Central memory CD8-positive, alpha-beta T cell (primary cell): ENCODE measurements around the gene CHCHD6.
A peak's percentile ranks its signal among the peaks of the same experiment; 100 is the strongest.

Experiments
- ATAC-seq: fragments of 150-1000 bp; cut with Tn5 transposase; replicated peaks from 2 replicates; pipeline ENCODE4 v1.10.0; 2022; ENCODE audit warnings: mild to moderate bottlenecking, moderate FRiP score, moderate number of reproducible peaks; ENCODE audit not compliant: poor library complexity, severe bottlenecking; ENCODE audit errors: extremely low read depth
- DNase-seq, 2 donors: peaks; one replicate each; pipeline ENCODE4 v3.0.0; 2021; ENCODE audit warnings: low spot score in 2 of 2
- H3K27ac Mint-ChIP-seq: one replicate; pipeline ENCODE4 v1.8.0; 2022; ENCODE audit warnings: low read depth, mild to moderate bottlenecking, moderate library complexity, mixed read lengths
- H3K27me3 Mint-ChIP-seq: one replicate; pipeline ENCODE4 v1.8.0; 2022; ENCODE audit warnings: mixed read lengths
- H3K36me3 Mint-ChIP-seq: one replicate; pipeline ENCODE4 v1.8.0; 2022; ENCODE audit warnings: mild to moderate bottlenecking, moderate library complexity, mixed read lengths; ENCODE audit not compliant: insufficient read depth
- H3K4me1 Mint-ChIP-seq: one replicate; pipeline ENCODE4 v1.8.0; 2022; ENCODE audit warnings: mixed read lengths
- H3K4me3 Mint-ChIP-seq: one replicate; pipeline ENCODE4 v1.8.0; 2022; ENCODE audit warnings: mild to moderate bottlenecking, moderate library complexity, mixed read lengths
- H3K9me3 Mint-ChIP-seq: one replicate; pipeline ENCODE4 v1.8.0; 2022; ENCODE audit warnings: mixed read lengths

The CHCHD6 gene

DNA sequence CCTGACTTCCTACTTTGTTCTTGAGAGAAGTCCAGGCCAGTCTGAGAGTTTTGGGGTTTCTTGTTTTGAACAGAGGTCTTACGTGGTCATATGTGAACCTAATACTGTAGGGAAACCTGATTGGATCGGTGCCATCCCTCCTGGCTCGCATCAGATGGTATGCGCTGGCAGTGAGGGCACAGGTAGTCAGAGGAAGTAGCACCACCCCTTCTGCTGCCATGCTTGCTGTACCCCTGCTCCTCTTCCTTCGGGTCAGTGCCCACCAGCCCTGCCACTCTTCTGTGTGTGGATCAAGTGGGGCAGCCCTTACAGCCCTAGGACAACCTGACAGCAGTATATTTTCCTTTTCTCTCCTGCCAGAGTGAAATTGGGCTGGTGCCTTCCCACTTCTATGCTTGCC is 39.7 kb downstream of the CHCHD6 start:
- ATAC-seq (no peak), DNase-seq (no peak)
- Mint-ChIP-seq H3K27ac (no peak overlapping the region), H3K4me3 (no peak overlapping the region), H3K36me3 (peaks cover 2% of the 10 kb centered on the region), H3K4me1 (peaks cover 15% of the 10 kb centered on the region), H3K9me3 (no peaks in the 10 kb centered on the region), H3K27me3 (no peaks in the 10 kb centered on the region)

DNA sequence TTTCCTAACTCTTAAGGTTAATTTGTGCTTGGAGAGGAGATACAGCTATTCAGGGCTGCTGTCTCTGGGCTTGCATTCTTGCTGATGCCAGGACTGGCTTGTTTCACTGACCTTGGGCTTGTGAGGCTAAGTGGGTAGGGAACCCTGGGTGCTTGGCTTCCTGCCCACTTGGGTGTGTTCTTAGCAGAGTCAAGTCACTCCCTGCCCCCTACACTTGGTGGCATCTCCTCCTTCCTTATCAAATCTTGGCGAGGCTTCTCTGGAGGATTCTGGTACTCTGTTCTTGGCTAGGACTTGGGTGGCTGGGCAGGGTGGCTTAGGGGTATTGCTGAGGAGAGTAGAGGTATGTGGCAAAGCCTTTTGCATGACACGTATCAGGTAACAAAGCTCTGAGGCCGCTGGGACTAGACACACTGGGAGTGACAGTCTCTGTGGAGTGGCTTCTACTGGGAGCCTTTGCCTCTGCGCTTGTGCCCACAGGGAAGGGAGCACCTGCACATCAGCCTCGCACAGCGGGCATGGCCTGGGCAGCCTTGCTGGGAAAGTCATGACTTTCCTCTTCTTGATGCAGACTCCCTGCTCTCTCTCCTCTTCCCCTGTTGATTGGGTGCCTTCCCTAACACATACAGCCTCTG is 41.8 kb downstream of the CHCHD6 start:
- peaks cover 21% of the 10 kb centered on the region for H3K4me1 Mint-ChIP-seq
- H3K27me3 Mint-ChIP-seq, result no peaks in the 10 kb centered on the region
- no peak for DNase-seq
- no peaks in the 10 kb centered on the region for H3K9me3 Mint-ChIP-seq
- no peak overlapping the region for H3K4me3 Mint-ChIP-seq
- H3K36me3 Mint-ChIP-seq, result peaks cover 2% of the 10 kb centered on the region
- H3K27ac Mint-ChIP-seq, result no peak overlapping the region
- no peak for ATAC-seq

- peaks cover 21% of the 10 kb centered on the region for H3K4me1 Mint-ChIP-seq
- peaks cover 2% of the 10 kb centered on the region for H3K36me3 Mint-ChIP-seq
- H3K9me3 Mint-ChIP-seq, result no peaks in the 10 kb centered on the region
- H3K27ac Mint-ChIP-seq, result no peak overlapping the region
- no peaks in the 10 kb centered on the region for H3K27me3 Mint-ChIP-seq
- ATAC-seq (no peak), DNase-seq (no peak)
- no peak overlapping the region for H3K4me3 Mint-ChIP-seq
These were observed 42.5 kb downstream of the CHCHD6 start for GRCh38 chr3:126746395-126747177.

DNA sequence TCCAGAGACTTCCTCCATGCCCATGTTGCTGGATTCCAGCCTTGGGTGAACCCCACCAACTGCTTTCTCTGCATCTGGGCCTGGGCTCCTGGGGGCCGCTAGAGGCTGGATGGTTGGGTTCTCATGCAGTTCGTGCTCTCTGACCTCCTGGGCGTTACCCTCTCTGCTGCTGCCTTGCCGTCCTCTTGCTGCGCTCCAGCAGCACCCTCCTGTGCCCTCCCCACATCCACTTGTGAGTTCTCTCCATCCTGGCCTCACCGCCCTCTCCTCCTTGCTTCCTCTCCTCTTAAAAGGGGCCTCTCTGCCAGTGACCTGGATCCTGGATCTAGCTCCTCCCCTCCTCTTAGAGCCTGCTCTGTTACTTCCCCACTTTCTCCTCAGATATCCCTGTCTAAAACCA is 43.7 kb downstream of the CHCHD6 start:
- H3K27me3 Mint-ChIP-seq, result no peaks in the 10 kb centered on the region
- DNase-seq, result no peak
- H3K9me3 Mint-ChIP-seq, result no peaks in the 10 kb centered on the region
- peaks cover 21% of the 10 kb centered on the region for H3K4me1 Mint-ChIP-seq
- no peak overlapping the region for H3K27ac Mint-ChIP-seq
- no peak for ATAC-seq
- H3K36me3 Mint-ChIP-seq, result peaks cover 5% of the 10 kb centered on the region
- no peak overlapping the region for H3K4me3 Mint-ChIP-seq

DNA sequence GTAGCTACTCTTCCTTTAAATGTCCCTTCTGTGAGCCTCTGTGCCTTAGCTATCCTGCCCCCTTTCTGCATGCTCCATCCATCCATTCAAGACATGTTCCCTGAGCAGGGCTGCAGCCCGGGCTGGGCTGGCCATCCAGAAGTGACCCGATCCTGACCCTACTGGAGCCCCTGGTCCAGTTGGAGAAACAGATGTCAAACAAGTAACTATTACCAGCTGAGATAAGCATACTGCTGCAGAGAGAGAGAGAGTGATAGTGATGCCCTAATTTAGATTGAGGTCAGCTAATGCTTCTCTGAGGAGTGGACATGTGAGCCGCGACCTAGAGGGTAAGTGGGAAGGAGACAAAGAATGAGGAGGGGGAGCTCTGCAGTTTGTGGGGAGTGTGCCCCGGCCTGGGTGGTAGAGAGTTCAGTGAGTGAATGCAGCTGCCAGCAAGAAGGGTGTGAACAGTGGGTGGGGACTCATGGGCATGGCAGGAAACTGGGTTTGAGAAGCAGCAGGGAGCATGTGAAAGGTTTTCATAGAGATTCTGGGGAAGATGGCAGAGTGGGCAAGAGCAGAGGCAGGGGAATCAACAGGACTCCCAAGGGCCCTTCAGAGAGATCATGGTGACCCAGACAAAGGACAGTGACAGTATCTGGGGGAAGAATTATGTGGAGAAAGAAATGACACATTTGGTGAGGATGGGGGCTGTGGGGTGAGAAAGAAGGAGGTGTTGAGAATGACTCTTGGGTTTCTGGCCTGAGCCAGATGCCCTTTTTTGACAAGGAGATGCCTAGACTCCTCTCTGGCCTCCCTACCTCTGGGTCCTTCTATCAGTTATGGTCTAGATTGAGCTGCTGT is 44.9 kb downstream of the CHCHD6 start:
- peaks cover 21% of the 10 kb centered on the region for H3K4me1 Mint-ChIP-seq

DNA sequence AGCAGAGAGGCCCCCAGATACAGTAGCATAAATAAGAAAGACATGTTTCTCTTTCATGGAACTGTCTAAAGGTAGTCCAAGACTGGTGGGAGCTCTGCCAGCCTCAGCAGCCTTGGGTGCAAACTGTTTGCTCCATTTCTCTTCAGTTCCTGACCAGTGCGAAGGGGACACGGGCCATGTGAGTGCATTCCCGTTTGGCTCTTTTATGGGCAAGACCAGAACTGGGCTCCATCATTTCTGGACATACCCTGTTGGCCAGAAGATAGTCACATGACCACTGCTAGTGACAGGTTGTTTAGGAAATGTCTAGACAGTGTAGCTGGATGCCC is 45.5 kb downstream of the CHCHD6 start:
- no peak overlapping the region for H3K27ac Mint-ChIP-seq
- no peak for DNase-seq
- ATAC-seq, result no peak
- peaks cover 5% of the 10 kb centered on the region for H3K36me3 Mint-ChIP-seq
- no peaks in the 10 kb centered on the region for H3K9me3 Mint-ChIP-seq
- H3K4me3 Mint-ChIP-seq, result no peak overlapping the region
- H3K4me1 Mint-ChIP-seq, result peaks cover 21% of the 10 kb centered on the region
- H3K27me3 Mint-ChIP-seq, result no peaks in the 10 kb centered on the region

More for the DNA sequence above, 44.9 kb downstream of the CHCHD6 start:
- no peaks in the 10 kb centered on the region for H3K27me3 Mint-ChIP-seq
- DNase-seq, result no peak
- H3K4me3 Mint-ChIP-seq, result no peak overlapping the region
- H3K36me3 Mint-ChIP-seq, result peaks cover 5% of the 10 kb centered on the region
- H3K9me3 Mint-ChIP-seq, result no peaks in the 10 kb centered on the region
- peak overlapping the region; percentile 10 for H3K27ac Mint-ChIP-seq
- ATAC-seq, result no peak

- no peaks in the 10 kb centered on the region for H3K27me3 Mint-ChIP-seq
- no peak for ATAC-seq
- H3K36me3 Mint-ChIP-seq, result peaks cover 5% of the 10 kb centered on the region
- no peak overlapping the region for H3K4me3 Mint-ChIP-seq
- no peak for DNase-seq
- no peak overlapping the region for H3K27ac Mint-ChIP-seq
- H3K4me1 Mint-ChIP-seq, result peaks cover 21% of the 10 kb centered on the region
- no peaks in the 10 kb centered on the region for H3K9me3 Mint-ChIP-seq
These were observed 46.1 kb downstream of the CHCHD6 start for GRCh38 chr3:126749931-126750755.

DNA sequence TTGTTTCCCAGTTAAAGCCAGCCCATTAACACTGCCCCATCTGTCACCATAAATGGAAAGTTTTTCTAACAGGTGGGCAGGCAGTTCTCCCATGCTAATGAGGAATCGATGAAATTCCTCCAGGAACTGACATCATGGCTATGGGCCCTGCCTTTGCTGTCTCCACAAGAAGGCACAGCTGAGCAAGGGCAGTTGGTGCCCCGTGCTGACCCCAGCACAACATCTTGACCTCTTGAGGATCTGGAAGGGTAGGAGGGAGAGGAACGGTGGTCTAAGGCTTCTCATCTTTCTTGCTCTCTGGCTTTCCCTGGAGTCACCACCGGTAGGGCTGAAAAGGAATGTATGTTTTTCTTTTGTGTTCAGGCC is 46.7 kb downstream of the CHCHD6 start:
- no peak for ATAC-seq
- Mint-ChIP-seq H3K27ac (no peak overlapping the region), H3K4me1 (peaks cover 21% of the 10 kb centered on the region), H3K27me3 (no peaks in the 10 kb centered on the region), H3K36me3 (peaks cover 5% of the 10 kb centered on the region), H3K4me3 (no peak overlapping the region), H3K9me3 (no peaks in the 10 kb centered on the region)
- DNase-seq, result no peak

GRCh38 chr3:126751611-126752302 is 47.7 kb downstream of the CHCHD6 start:
- H3K27me3 Mint-ChIP-seq, result no peaks in the 10 kb centered on the region
- ATAC-seq, result no peak
- no peak for DNase-seq
- H3K4me1 Mint-ChIP-seq, result peaks cover 15% of the 10 kb centered on the region
- H3K36me3 Mint-ChIP-seq, result peaks cover 5% of the 10 kb centered on the region
- no peaks in the 10 kb centered on the region for H3K9me3 Mint-ChIP-seq
- no peak overlapping the region for H3K27ac Mint-ChIP-seq
- H3K4me3 Mint-ChIP-seq, result no peak overlapping the region

DNA sequence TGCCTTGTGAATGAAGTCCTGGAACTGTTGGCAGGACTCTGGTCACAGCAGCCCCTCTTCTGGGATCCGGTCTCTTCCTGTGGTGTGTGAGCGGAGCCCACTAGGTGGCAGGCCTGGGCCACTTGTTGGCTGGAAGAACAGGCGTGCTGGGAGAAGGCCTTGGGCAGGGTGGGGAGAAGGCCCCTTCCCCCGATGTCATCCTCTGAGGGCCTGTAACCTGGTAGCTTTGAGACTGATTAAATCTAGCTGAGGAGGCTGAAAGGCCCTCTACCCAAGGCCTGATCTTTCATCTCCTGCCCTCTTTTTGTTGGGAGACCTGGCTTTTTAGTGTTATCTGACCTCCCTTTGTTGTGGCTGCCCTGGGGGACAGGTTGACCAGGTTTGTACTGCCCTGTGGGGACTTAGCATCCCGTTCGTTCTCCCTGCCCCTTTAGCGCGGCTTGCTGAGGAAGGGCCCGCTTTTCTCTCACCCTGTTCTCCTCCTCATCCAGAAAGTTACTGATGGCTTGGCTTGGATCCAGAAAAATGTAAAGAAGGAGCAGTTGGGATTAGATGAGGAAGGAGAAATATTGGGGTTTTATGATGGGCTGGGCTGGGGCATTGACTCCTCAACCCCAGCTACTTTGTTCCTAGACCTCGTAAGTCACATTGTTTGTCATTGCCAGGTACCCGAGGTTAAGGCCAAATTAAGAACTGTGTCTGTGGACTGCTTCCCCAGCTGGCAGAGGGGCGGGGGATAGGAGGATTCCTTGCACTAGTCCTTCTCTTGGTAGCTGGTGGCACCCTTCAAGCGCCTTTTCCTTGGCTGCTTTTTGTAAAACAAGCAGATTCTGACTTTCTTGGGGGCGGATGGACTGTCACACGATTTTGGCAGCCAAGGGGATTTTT is 48.5 kb downstream of the CHCHD6 start:
- no peak for DNase-seq
- Mint-ChIP-seq H3K27ac (no peak overlapping the region), H3K27me3 (no peaks in the 10 kb centered on the region), H3K36me3 (peaks cover 8% of the 10 kb centered on the region), H3K4me3 (no peak overlapping the region), H3K9me3 (no peaks in the 10 kb centered on the region), H3K4me1 (peaks cover 15% of the 10 kb centered on the region)
- no peak for ATAC-seq
